HG03095 (cell line): Measurements from ENCODE around the gene TRAM1L1.

ENCODE experiments used
- ATAC-seq: cut with Tn5 transposase; IDR thresholded peaks from one replicate; pipeline ENCODE4 v1.9.1; 2021; ENCODE audit warnings: moderate library complexity; ENCODE audit not compliant: unreplicated experiment

Gene TRAM1L1

DNA sequence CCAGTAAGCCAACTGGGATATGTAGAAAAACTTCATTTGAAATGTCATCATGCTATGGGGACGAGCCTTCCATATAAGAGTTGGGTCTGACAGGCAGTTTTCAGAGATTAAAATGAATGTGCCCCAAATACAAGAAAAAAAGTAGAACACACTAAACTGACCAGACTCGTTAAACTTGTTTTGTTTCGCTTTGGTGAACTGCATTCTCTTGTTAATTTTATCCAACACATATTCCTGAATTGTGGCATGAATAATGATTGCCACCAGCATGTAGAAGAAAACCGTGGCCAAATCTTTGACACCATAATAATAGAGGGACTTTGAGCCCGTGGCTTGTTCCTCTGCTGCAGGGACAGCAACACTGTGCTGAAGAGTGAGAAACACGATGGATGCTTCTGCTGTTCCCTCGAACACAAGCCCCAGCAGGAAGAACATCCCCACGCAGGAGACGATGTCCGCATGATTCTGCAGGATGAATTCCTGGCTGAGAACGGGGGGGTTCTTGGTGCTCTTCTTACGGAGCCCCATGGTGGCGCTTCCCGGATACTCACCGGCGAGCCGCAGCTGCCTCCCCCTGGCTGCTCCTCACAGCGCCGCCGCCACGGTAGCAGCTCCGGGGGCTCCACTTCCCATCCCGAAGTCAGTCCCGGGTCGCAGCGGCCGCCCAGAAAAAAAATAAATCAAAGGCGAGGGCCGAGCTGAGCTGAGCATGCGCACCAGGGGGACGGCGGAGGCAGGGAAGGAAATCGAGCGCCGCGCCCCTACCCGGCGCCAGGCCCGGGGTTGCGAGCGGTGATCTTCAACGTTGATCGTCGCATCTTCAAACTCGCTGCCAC, at the start of gene TRAM1L1:
Gene TRAM1L1 (minus strand): TSS at position 711 of the 836 bp plus-strand sequence. CDS start 183 bp downstream, at position 528.
- no peak for ATAC-seq

DNA sequence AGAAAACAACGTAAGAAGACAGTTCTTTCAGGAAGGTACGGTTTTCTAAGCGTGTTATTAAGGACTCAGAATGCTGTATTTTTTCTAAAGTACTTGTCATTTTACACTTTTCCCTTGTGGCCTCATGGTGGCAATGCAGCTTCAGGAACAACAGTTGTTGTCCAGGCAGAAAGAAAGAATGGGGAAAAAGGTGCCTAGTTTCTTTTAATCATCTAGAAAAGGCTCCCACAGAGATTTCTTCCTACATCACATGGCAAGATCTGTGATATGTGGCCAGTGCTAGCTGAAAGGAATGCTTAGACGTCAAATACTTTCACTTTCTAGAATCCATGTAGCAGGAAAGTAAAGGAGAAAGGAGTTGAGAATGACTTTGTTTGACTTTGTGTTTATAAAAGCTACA, 49.0 kb upstream of the TRAM1L1 start:
- no peak for ATAC-seq

DNA sequence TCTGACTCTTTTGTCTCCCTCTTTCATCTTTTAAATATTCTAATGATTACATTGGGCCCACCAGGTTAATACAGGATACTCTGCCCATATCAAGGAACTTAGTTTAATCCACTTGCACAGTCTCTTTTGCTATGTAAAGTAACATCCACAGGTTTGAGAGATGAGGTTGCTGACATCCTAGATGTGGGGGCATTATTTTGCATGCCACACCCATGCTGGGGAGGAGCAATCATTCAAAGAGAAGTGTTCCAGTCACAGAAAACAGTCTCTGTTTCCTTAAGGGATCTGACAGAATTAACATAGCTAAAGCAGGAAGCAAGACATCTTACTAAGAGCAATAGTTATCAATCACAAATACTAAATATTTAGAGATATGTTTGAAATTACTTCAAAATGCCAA, 11.5 kb upstream of the TRAM1L1 start:
- no peak for ATAC-seq

DNA sequence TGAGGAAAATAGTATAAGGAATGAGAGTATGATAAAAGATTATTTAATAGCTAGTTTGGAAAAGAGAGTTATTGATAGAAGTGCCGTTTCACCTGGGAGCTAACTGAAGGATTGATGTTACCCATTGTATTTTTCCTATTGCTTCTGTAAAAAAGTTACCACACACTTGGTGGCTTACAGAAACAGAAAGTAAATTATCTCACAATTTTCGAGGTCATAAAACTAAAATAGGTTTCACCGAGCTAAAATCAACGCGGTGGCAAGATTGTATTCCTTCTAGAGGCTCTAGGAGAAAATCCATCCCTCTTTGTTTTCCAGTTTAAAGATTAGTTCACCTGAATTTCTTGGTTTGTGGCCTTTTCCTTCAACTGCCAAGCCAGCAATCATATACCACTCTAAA, 11.1 kb upstream of the TRAM1L1 start:
- ATAC-seq = no peak

DNA sequence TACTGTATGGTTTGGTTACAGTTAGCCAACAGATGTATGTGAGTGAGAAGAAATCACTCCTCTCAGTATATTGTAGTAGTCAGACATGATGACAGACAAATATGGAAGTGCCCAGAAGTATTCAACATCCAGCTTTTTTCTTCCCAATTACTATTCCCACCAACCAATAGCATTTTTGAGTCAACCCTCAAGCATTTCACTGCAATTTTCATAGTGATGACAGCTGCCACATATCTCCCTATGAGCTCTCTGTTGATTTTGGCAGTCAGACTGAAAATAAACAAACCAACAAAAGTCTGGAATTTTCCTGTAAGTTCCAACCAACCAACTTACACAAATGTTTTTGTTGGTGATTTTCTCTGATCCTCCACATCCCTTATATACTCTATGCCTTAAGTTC, 8.2 kb upstream of the TRAM1L1 start:
- ATAC-seq = no peak

DNA sequence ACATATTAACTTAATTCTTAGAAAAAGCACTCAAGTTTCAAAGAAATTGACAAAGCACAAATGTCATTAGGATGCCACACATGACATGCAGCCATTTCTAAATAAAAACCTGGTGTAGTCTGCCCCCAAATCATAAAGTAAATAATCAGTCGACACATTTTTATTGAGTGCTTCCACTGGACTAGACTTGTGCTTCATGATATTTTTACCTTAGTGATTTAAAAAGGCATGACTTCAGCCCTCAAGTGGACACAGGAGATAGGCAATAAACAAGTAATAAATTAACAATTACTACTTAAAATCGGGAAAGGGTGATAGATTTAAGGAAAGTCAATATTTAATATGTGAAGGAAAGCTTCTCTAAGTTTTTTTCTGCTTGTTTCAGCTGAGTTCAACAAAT, 7.6 kb downstream of the TRAM1L1 start:
- no peak for ATAC-seq

DNA sequence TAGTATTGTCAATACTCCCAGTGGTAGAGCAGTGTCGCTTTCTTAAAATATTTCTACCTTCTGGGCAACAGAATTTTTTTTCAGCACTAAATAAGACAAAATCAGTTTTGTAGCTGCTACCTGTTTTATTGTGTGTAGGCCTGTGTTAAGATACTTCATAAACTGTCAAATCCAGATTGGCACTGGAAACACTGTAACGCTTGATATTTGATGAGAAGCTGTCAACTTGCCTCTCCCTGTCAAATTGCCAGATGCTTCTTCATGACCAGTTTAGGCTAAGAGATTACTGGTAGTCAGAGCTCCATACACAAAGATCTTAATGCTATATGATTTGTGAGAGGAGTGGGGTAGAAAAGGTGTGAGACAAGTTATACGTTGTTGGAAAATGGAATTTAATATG, 17.3 kb downstream of the TRAM1L1 start:
- no peak for ATAC-seq

DNA sequence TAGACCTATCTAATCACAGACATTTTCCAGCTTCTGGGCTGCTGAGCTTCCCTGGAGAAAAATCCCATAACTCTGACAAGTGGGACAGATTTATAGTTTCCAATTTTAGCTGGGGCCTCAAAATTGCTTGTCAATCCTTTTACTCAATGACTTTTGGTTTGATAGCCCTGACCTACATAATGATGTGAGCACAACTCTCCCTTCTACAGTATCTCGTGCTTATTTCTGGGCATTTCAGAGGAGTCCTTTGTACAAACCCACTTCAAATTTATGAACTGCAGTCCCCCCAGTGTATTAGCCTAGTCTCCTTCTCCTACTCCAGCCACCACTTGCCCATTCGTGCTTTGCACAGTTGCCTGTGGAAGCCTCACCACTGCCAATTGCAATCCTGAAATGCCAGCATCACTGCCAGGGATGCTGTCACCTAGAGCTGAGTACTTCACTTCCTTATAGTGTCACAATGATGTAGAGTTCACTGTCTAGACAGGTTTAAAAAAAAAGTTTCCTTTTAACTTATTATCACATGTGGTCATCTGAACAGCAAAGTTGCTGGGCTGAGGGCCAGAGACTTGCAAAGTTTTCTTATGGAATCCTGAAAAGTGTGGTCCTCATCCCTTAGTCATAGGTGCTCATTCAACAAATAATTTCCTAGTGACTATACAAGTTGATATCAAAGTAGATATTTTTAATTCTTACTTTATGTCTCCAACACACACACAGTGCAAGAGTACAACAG, 21.2 kb downstream of the TRAM1L1 start:
- ATAC-seq = no peak

DNA sequence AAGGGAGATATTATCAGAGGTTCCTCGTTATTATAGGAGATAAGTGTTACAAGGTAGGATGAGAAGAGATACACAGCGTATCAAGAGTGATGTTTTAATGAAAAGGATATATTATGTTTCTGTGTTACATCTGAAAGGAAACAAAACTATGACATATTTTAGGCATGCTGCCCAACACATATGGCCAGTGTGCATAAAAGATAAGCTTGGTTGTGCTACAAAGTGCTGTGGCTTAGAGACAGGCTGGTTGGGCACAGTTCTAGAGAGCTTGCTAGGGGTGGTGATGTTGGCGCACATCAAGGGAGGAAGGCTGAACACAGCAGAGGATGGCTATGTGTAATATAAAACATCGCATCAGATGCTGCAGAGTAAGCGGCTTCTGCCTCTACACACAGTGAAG, 42.4 kb downstream of the TRAM1L1 start:
- ATAC-seq = no peak
